HG03520 (cell line): ENCODE results near the gene GAMT.
"Not testable (repeated sequence)": the region's sequence is repeated elsewhere in the genome, so short reads cannot be mapped to it uniquely, and the experiment has no call there.

Experiments used
- ATAC-seq: cut with Tn5 transposase; IDR thresholded peaks from one replicate; pipeline ENCODE4 v1.9.1; 2021; ENCODE audit warnings: mild to moderate bottlenecking, moderate library complexity; ENCODE audit not compliant: unreplicated experiment

Gene GAMT

DNA sequence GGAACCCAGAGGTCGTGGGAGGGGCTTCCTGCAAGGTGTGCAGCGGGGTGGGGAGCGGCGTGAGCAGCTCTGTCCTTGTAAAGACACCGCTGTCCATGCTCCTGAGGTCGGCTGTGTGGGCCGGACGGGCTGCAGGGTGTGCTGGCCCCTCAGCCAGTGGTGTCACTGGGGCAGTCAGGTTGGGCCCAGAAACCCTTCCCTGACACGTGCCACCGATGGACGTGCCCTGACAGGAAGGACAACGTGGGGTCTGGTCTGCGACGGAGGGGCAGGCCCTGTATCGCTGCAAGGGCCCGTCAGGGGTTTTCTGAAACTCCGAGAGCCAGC is 32.7 kb upstream of the GAMT start:
- ATAC-seq: no peak

DNA sequence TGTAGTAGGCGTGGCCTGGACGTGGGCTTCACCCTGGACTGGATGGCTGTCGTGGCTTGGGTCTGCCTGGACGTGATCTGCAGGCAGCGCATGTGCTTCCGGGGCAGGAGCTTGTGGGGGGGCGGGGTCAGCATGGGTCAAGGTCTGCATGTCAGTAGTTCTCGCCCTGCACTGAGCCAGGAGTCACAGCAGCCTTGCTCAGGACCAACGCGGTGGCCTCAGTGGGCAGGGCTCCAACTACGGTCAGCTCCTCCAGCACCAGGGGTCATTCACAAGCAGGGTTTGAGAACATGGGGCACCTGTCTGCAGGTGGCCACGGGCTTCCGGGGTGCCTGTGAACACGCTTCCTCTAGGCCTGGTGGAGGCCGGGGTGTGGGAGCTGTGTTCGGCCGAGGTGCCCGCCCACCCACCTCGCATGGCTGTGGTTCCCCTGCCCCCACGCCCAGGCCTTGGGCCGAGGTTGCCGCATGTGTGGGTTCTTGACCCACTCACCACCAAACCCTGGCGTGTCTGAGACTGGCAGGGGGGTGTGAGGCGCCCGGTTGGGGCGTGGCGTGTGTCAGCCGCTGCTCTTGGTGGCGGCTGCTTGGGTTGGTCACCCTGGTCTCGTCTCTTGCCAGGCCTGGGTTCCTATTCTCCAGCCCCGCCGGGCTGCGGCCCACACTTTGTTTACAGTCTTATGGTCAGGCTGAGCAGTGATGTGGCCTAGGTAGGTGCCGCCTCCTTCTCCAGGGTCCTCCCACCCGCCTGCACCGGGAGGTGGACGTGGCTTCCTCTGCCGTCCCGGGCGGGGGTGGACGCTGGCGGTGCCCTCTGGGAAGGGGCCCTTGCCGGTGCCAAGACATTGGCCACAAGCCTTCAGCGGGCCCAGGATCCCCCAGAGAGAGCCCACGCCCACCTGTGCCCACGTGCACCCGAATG is 32.0 kb upstream of the GAMT start:
- no peak for ATAC-seq

GRCh38 chr19:1432507-1432887 is 31.2 kb upstream of the GAMT start:
- ATAC-seq: no peak

GRCh38 chr19:1431759-1432506 is 30.6 kb upstream of the GAMT start:
- no peak for ATAC-seq

DNA sequence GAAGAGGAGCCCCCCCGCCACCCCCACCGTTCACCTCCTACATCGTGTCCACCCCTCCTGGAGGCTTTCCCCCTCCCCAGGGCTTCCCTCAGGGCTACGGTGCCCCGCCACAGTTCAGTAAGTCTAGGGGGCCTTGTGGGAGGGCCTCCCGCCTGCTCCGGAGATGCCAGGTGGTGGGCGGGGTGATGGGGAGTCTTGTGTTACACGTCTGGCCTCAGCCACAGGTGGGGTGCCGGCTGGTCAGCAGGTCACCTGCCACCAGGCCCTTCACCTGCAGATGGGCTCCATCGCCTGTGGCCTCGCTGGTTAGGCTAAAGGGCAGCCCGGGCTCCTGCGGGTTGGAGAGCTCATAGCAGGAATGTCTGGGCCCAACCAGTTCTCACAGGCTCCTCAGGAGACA is 28.9 kb upstream of the GAMT start:
- ATAC-seq: no peak

DNA sequence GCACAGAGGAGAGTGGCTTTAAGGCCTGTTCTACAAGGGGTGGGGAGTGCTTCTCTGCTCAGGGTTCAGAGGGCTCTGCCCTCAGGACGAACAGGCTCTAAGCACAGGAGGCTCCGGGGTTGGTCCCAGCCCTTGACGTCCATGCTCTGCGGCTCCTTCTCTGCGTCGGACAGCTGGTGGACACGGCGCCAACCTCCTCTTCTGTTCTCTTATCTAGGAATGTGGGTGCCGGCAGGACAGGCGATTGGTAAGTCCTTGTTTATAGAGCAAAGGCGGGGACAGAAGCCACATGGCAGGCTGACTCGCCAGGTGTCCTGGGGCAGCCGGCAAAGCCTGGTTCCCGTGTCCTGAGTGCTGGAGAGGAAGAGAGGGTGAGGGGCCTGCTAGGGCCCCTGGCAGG is 28.4 kb upstream of the GAMT start:
- no peak for ATAC-seq

GRCh38 chr19:1428738-1429391 is 27.5 kb upstream of the GAMT start:
- ATAC-seq: no peak

DNA sequence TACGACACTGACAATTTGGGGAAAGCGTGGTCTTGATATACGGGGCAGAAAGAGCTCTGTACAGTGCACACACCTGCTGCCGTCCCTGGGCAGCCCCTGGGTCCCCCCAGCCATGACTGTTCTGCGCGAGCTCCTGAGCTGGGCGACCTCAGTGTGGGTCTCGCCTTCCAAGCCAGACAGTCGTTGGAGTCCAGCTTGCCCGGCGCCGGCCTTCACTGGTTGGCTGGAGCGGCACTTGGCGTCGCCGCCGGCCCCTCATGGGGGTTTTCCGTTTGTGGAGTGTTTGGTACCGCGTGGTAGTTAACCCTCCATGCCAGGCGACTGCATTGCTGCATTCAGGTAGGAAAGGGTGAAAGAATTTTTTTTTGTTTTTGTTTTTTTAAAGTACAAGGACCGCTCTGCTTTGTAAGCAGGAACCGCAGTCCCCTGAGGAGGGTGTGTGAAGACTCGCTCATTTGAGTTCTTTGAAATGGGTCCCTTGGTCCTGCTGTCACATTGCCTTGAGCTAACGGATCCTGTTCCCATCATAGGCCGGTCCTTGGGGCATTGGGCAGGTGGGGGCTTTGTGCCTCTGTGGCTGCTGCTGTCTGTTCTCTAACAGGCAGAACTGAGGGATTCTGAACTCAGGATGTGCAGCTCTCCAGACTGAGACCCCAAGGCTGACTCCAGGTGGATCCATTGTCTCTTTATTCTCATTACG is 26.0 kb upstream of the GAMT start:
- no peak for ATAC-seq

- no peak for ATAC-seq
Measured at GRCh38 chr19:1426736-1427135, 25.4 kb upstream of the GAMT start.

- no peak for ATAC-seq
Measured at GRCh38 chr19:1425902-1426301, 24.6 kb upstream of the GAMT start.

DNA sequence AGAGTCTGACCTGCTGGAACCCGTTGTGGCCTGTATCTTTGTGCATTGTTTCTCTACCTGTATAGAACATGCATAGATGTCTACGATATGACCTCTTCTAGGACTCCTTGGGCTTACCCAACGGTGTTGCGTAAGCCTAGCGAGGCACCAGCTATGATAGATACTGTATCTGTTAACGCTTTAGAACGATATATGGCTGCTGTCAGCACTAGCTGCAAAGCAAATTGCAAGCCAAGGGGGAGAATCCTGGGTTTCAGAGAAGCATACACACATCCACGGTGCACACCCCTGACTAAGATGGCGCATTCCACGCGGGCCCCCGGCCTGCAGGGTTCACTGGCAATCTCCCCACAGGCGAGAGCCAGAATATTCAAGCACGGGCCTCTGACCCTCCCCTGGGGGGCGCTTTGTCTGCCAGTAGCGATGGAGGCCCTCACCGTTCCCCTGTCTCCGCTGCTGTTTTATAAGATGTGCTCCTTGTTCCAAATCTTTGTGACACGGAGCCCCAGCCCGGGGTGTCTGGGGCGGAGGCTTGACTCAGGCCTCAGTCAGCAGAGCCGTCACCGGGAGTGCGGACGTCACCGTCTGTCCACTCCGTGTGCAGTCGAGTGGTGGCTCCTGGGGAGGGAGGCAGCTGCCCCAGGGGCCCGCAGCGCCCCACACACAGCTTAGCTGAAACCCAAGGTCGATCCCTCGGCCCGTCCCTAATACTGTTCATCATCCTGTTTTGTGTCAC is 23.9 kb upstream of the GAMT start:
- ATAC-seq: no peak

GRCh38 chr19:1424192-1424955 is 23.0 kb upstream of the GAMT start:
- ATAC-seq: no peak

DNA sequence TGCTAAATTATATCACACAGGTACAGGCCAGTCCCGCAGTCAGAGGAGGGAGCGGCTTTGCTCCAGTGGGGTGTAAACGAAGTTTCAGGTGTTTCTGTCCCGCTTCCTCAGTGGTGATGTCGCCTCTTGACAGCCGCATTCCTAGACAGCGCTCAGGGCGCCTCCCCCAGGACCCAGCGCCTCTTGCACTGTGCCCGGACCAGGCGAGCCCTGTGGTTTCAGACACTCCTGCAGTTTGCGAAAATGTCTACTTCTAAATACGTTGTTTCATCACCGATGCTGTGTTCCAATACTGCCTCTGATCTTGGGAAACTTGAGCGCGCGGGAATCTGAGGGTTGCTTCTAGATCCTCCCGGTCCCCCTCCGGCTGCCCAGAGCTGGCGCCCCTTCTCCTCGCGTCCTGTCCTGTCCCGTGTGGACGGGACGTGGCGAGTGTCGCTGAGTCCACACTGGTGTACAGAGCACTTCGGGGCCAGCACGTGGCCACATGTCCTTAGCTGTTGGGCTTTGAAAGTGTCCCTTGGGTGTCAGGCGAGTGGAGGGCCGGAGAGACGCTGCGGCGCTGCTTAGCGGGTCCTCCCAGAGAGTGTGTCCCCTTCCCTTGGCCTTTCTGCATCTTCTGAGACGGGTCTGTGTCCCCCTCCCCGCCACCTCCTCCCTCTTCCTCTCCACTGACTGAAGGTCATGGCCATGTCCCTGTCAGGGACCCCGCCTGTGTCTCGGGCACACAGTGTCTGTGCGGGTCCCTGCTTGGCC is 22.3 kb upstream of the GAMT start:
- ATAC-seq: no peak

- no peak for ATAC-seq
Measured at GRCh38 chr19:1422943-1423342, 21.6 kb upstream of the GAMT start.

- no peak for ATAC-seq
Measured at GRCh38 chr19:1422360-1422759, 21.0 kb upstream of the GAMT start.

GRCh38 chr19:1421958-1422305 is 20.6 kb upstream of the GAMT start:
- no peak for ATAC-seq

GRCh38 chr19:1421218-1421957 is 20.0 kb upstream of the GAMT start:
- ATAC-seq: no peak

DNA sequence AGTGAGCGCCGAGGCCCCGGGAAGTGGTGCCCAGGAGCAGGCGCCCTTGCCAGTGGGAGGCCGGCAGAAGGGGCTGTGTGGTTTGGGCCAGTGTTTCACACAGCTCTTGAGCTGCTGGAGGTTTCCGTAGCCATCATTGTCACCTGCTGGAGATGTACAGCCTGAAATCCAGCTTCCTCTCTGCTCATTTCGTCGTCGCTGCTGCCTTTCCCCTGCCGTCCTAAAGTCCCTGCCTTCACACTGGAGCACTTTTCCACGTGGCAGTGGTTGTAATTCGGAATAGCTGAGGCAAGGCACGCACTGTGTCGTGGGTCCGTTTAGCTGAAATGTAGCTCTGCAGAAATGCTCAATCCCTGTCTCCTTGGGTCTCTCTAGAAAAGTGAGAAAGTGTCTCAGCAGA is 19.2 kb upstream of the GAMT start:
- ATAC-seq: no peak

GRCh38 chr19:1420085-1420484 is 18.7 kb upstream of the GAMT start:
- not testable (repeated sequence) for ATAC-seq
